Choroid plexus epithelial cell (primary cell): Measurements from ENCODE around the gene PGLYRP3.

ENCODE experiments used
- DNase-seq: peaks from one replicate; pipeline ENCODE4 v3.0.0-alpha.2; 2010; ENCODE audit warnings: low read depth
- H3K4me3 ChIP-seq: 2 replicates; pipeline ENCODE4 v1.5.1; 2011; ENCODE audit warnings: low read depth, mild to moderate bottlenecking, control low read depth, low read length, moderate library complexity
- TF ChIP-seq, protein P1 (sequence below): conservative IDR thresholded peaks from 2 replicates; pipeline ENCODE4 v1.5.1; 2011; ENCODE audit warnings: low read depth, mild to moderate bottlenecking, control low read depth, inconsistent platforms, low read length, moderate library complexity

Gene PGLYRP3

DNA sequence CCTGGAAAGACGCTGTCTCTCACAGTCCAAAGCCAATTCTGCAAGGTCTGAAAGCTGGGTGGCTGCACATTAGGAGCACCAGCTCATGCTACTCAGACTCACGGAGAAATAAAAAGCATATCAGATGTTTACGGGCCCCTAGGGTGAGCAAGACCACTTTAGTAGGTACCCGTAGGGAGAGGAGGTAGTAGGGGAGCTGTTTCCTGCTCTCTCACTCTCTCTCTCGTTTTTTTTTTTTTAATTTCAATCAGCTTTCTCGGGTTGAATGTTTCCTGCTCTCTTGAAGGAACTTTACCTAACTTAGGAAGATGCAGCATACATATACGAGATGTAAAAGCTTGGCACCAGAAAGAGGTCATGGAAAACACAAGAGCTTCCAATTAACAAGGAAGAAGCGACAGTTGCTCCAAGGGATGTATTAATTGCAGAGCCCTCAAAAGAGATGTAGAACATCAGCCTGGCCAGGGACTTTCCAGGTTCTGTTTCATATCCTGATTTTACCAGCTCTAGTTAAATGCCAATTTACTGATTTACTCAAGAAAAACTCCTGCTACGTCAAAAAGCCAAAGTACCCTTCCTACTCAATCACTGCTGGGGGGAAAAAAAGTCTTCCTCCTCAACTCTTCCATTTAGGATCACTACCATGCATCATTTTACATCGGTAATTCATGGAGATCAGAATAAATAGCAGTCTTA lies 50.1 kb downstream of the PGLYRP3 start:
- no peak for DNase-seq
- TF ChIP-seq, protein P1, sequence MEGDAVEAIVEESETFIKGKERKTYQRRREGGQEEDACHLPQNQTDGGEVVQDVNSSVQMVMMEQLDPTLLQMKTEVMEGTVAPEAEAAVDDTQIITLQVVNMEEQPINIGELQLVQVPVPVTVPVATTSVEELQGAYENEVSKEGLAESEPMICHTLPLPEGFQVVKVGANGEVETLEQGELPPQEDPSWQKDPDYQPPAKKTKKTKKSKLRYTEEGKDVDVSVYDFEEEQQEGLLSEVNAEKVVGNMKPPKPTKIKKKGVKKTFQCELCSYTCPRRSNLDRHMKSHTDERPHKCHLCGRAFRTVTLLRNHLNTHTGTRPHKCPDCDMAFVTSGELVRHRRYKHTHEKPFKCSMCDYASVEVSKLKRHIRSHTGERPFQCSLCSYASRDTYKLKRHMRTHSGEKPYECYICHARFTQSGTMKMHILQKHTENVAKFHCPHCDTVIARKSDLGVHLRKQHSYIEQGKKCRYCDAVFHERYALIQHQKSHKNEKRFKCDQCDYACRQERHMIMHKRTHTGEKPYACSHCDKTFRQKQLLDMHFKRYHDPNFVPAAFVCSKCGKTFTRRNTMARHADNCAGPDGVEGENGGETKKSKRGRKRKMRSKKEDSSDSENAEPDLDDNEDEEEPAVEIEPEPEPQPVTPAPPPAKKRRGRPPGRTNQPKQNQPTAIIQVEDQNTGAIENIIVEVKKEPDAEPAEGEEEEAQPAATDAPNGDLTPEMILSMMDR: no peak
- H3K4me3 ChIP-seq: no peak overlapping the region

DNA sequence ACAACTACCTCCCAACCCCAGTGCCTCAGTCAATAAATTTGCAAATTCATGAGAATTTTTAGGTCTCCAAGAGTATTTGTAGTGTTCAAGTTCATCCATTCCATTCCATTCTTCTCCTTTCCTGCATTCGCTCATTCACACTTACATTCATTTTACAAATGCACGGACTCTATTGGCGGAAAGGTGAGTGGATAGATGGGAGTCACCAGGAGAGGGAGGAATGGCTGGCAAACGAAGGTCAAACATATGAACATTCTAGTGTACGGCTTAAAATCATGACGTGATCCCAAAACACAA lies 50.7 kb downstream of the PGLYRP3 start:
- TF ChIP-seq, protein P1: no peak
- no peak for DNase-seq
- H3K4me3 ChIP-seq: no peak overlapping the region

DNA sequence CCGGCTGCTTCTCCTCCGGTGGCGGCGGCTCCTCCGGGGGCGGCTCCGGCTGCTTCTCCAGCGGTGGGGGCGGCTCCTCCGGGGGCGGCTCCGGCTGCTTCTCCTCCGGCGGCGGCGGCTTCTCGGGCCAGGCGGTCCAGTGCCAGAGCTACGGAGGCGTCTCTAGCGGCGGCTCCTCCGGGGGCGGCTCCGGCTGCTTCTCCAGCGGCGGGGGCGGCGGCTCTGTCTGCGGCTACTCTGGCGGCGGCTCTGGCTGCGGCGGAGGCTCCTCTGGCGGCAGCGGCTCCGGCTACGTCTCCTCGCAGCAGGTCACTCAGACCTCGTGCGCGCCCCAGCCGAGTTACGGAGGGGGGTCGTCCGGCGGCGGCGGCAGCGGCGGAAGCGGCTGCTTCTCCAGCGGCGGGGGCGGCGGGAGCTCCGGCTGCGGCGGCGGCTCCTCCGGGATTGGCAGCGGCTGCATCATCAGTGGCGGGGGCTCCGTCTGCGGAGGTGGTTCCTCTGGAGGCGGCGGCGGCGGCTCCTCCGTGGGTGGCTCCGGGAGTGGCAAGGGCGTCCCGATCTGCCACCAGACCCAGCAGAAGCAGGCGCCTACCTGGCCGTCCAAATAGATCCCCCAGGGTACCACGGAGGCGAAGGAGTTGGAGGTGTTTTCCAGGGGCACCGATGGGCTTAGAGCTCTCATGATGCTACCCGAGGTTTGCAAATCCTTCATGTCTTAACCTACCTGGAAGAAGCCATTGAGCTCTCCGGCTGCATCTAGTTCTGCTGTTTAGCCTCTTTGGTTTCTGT lies 51.3 kb downstream of the PGLYRP3 start:
- peak overlapping the region; percentile 11 for H3K4me3 ChIP-seq
- TF ChIP-seq, protein P1: no peak
- peak; percentile 7 for DNase-seq

DNA sequence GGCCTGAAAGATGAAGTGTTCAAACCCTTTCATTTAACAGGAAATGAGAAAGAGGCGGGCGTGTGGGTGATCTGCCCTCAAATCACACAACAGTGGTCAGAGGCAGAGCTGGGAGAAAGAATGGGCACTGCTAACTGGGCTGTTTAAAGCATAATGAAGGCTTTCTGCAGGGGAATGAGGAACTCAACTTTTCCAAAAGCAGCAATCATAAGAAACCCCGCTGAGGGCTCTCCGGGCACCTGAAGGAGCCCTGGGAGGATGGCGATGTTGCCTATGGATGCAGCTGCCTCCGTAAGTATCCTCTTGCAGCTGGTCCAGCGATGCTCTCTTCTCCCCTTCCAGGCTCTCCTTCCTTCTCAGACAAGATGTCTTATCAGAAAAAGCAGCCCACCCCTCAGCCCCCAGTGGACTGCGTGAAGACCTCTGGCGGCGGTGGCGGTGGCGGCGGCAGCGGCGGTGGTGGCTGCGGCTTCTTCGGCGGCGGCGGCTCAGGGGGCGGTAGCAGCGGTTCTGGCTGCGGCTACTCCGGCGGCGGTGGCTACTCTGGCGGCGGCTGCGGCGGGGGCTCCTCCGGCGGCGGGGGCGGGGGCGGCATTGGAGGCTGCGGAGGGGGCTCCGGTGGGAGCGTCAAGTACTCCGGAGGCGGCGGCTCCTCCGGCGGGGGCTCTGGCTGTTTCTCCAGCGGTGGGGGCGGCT lies 52.0 kb downstream of the PGLYRP3 start:
- no peak overlapping the region for H3K4me3 ChIP-seq
- TF ChIP-seq, protein P1: no peak
- no peak for DNase-seq

DNA sequence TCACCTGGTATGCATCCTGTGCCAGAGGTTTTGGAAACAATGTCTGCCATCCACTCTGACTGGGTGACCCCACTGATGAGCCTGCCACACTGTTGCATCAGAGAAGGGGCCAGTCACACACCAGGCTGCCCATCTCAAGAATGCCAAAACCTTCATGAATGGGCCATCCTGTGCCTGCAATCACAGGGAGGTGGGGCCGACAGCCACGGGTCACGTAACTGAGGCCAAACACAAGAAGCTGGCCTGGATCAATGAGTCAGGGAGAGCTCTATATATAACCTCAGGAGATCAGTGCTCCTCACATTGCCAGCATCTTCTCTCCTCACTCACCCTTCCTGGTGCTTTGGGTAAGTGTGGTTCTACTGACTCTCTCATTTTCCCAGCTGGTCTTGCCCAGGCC lies 53.4 kb downstream of the PGLYRP3 start, which contains the start of gene LORICRIN:
LORICRIN (plus strand) TSS at position 301 of the 400 bp plus-strand sequence. CDS start 1,263 bp downstream, outside the sequence.
- H3K4me3 ChIP-seq: no peak within 1 kb of the TSS
- no peak for DNase-seq
- TF ChIP-seq, protein P1: no peak

DNA sequence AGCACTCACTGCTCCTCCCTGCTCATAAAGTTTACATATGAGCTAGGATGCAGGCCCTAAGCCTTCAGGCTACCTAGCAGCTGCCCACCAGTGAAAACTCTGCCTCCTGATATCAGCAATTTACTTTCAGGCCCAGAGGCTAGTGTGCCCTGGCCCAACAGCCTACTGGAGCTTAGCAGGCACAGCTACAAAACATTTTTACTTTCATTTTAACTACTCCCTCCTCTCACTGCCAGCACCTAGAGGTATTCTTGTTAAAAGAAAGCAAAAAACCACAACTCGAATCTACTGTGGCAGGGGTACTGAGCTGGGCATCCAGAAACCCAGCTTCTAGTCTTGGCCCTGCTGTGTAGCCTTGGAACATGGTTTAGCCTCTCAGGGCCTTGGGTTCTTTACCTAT lies 59.1 kb downstream of the PGLYRP3 start:
- H3K4me3 ChIP-seq: no peak overlapping the region
- TF ChIP-seq, protein P1: no peak
- DNase-seq: no peak
